ENCODE measurements around the gene TREML2. TPM values are rescaled to one million over a fixed set of nuclear protein-coding genes. Genes with fewer than 3 reads are reported as not detected.

Gene TREML2
- total RNA-seq, 1 donor from 2014 or later: not detected

DNA sequence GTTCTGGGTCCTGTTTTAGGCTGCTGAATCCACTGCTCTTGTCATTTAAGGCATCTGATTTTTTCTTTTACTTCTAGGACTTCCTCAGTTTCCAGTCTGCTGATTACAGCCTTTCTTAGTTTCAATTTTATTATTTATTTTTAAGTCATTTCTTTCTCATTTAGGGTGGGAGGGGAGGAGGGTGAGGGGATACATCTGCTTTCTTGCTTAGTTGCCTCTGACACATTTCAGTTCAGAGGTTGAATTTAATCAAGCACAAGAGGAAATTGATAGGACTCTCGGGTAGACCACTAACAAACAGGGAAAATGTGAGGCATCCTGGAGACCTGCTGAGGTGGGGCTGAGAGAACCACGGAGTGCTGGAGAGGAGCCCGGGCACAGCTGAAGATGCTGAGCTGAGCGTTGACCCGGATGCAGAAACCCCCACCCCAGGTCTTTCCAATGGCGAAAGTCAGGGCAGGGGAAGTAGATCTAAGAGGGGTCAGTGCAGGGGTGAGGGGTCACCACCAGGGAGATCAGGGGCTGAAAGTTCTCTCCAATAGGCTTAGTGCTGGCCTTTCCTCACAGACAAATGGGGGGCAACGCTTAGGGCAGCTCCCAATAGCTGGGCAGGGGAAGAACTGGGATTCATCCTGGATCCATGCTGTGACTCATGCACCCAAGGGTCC is 7.6 kb upstream of the TREML2 start:
- H3K4me1 Mint-ChIP-seq (ENCODE audit: low read depth): no peaks in the 10 kb centered on the region
- no peak overlapping the region for H3K4me3 Mint-ChIP-seq (ENCODE audit: low read depth)
- H3K27me3 Mint-ChIP-seq: peaks cover 13% of the 10 kb centered on the region
- no peak overlapping the region for H3K27ac Mint-ChIP-seq
- TF ChIP-seq CTCF (IDR thresholded peaks at IDR 0.05; ENCODE audit: unreplicated experiment): no peak
- H3K36me3 Mint-ChIP-seq (ENCODE audit: insufficient read depth): no peaks in the 10 kb centered on the region
- DNase-seq (ENCODE audit: low spot score, unreplicated experiment): no peak
- peaks cover 5% of the 10 kb centered on the region for H3K9me3 Mint-ChIP-seq (ENCODE audit: low read depth)

DNA sequence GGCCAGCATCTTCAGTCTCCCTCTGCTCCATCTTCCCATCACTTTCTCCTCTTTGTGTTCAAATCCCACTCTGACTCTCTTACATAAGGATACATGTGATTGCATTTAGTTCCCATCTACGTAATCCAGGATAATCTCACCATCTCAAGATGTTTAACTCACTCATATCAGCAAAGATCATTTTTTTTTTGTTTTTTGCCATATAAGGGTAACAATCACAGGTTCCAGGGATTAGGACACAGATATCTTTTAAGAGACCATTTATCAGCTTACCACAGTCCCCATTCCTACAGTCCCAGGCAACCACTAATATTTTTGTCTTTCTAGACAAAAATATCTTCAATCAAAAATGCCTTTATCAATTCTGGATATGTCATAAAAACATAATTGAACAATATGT is 3.2 kb upstream of the TREML2 start:
- DNase-seq (ENCODE audit: low spot score, unreplicated experiment): no peak
- Mint-ChIP-seq H3K4me3 (ENCODE audit: low read depth) (no peak overlapping the region), H3K27ac (no peak overlapping the region), H3K36me3 (ENCODE audit: insufficient read depth) (no peaks in the 10 kb centered on the region), H3K27me3 (peaks cover 17% of the 10 kb centered on the region), H3K9me3 (ENCODE audit: low read depth) (peaks cover 5% of the 10 kb centered on the region), H3K4me1 (ENCODE audit: low read depth) (no peaks in the 10 kb centered on the region)
- TF ChIP-seq CTCF (IDR thresholded peaks at IDR 0.05; ENCODE audit: unreplicated experiment): no peak

DNA sequence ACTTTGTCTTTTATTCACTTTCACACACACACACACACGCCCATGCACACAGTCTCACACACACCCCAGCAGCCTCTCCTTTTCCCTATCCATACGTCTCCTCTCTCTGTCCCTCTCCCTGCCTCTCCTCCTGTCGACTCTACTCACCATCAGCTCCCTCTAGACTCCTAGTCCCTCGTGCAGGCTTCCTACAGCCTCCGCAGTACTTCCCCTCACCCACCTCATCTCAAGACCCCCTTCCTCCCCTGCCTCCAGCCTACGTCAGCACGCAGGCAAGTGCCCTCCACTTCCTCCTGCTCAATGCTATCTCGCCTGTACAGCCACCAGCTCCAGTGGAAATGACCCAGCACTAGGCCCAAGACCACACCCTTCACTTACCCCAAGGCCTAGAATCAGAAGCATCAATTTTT is 820 bp upstream of the TREML2 start:
- H3K27me3 Mint-ChIP-seq: peaks cover 20% of the 10 kb centered on the region
- H3K9me3 Mint-ChIP-seq (ENCODE audit: low read depth): no peaks in the 10 kb centered on the region
- no peak for TF ChIP-seq CTCF (IDR thresholded peaks at IDR 0.05; ENCODE audit: unreplicated experiment)
- no peak overlapping the region for H3K4me3 Mint-ChIP-seq (ENCODE audit: low read depth)
- H3K4me1 Mint-ChIP-seq (ENCODE audit: low read depth): no peaks in the 10 kb centered on the region
- no peaks in the 10 kb centered on the region for H3K36me3 Mint-ChIP-seq (ENCODE audit: insufficient read depth)
- no peak overlapping the region for H3K27ac Mint-ChIP-seq
- no peak for DNase-seq (ENCODE audit: low spot score, unreplicated experiment)

- H3K36me3 Mint-ChIP-seq (ENCODE audit: insufficient read depth): no peaks in the 10 kb centered on the region
- no peak overlapping the region for H3K27ac Mint-ChIP-seq
- H3K4me3 Mint-ChIP-seq (ENCODE audit: low read depth): no peak overlapping the region
- DNase-seq (ENCODE audit: low spot score, unreplicated experiment): no peak
- H3K9me3 Mint-ChIP-seq (ENCODE audit: low read depth): no peaks in the 10 kb centered on the region
- H3K4me1 Mint-ChIP-seq (ENCODE audit: low read depth): no peaks in the 10 kb centered on the region
- H3K27me3 Mint-ChIP-seq: peaks cover 31% of the 10 kb centered on the region
- no peak for TF ChIP-seq CTCF (IDR thresholded peaks at IDR 0.05; ENCODE audit: unreplicated experiment)
Measured at GRCh38 chr6:41200296-41200900, 551 bp downstream of the TREML2 start.

DNA sequence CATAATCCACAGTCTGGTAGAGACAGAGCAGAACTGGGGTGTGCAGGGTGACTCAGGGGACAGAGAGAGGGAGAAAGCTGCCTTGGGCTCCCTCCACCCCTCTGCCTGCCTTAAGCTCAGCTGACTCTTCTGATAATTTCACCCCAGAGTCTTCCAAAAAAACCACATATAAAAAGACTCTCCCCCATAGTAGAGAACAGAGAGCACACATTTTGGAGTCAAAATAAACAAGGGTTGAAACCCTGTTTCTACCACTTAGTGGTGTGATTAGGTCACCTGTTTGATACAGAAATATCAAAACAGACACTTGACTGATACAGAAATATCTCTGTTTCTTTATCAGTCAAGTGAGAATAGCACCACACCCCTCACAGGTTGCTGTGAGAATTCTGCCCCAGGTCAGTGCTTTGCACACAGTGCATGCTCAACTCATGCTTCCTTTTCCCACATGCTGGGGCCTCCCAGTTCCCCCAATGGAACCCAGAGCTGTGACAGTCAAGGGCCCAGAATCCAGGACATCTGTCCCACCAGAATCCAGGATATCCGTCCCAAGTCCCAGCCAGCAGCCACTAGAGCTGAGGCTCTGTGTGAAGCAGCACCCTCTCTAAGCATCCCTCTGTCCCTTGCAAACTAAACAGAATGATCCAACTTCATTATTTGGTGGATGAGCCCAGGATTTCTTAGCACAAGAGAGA is 1.2 kb downstream of the TREML2 start:
- H3K27me3 Mint-ChIP-seq: peaks cover 34% of the 10 kb centered on the region
- H3K9me3 Mint-ChIP-seq (ENCODE audit: low read depth): no peaks in the 10 kb centered on the region
- no peaks in the 10 kb centered on the region for H3K36me3 Mint-ChIP-seq (ENCODE audit: insufficient read depth)
- H3K4me3 Mint-ChIP-seq (ENCODE audit: low read depth): no peak overlapping the region
- no peak for TF ChIP-seq CTCF (IDR thresholded peaks at IDR 0.05; ENCODE audit: unreplicated experiment)
- no peaks in the 10 kb centered on the region for H3K4me1 Mint-ChIP-seq (ENCODE audit: low read depth)
- no peak overlapping the region for H3K27ac Mint-ChIP-seq
- DNase-seq (ENCODE audit: low spot score, unreplicated experiment): no peak
